Right atrium auricular region (tissue), 2 donors: ENCODE measurements around the gene RACK1. TPM values are rescaled to one million over a fixed set of nuclear protein-coding genes. Genes with fewer than 3 reads are reported as not detected.
"Not testable (repeated sequence)": the region's sequence is repeated elsewhere in the genome, so short reads cannot be mapped to it uniquely, and the experiment has no call there.

ENCODE experiments used
- DNase-seq: peaks from one replicate; pipeline ENCODE4 v3.0.0-alpha.2; 2019; ENCODE audit warnings: low spot score
- H3K27ac ChIP-seq, 2 donors: fragments of 200-600 bp; sonication (generic); 1 replicate in 1 of 2; 2 replicates in 1 of 2; pipeline ENCODE4 v1.5.1; 2016 to 2019
- H3K27me3 ChIP-seq, 2 donors: fragments of 200-600 bp; sonication (generic); one replicate each; pipeline versions ENCODE4 v1.5.1 to v1.6.0; 2017 to 2019
- H3K36me3 ChIP-seq: fragments of 200-600 bp; sonication (generic); one replicate; pipeline ENCODE4 v1.5.1; 2016
- H3K4me1 ChIP-seq, 2 donors: fragments of 200-600 bp; sonication (generic); one replicate each; pipeline versions ENCODE4 v1.5.1 to v1.6.0; 2017 to 2019
- H3K4me3 ChIP-seq, 2 donors: fragments of 200-600 bp; sonication (generic); 1 replicate in 1 of 2; 2 replicates in 1 of 2; pipeline ENCODE4 v1.5.1; 2017 to 2019; ENCODE audit warnings: mild to moderate bottlenecking in 1 of 2, moderate library complexity in 1 of 2
- H3K9me3 ChIP-seq, 2 donors: fragments of 200-600 bp; sonication (generic); one replicate each; pipeline ENCODE4 v1.5.1; 2019
- CTCF ChIP-seq, 2 donors: fragments of 200-600 bp; sonication (generic); IDR thresholded peaks; one replicate each; pipeline ENCODE4 v1.5.1; 2019; ENCODE audit warnings: antibody characterized with exemption in 2 of 2
- total RNA-seq, 2 donors: library from RNA; depleted of rRNA; stranded (reverse); fragments of >200 nt; gene quantifications; one replicate each; pipeline ENCODE4 v1.1.0, GENCODE V29; 2016

The RACK1 gene
- total RNA-seq, 2 donors from 2014 or later, result 1,155 to 1,413 TPM

GRCh38 chr5:181215997-181216989 lies 27.4 kb downstream of the RACK1 start:
- Histone ChIP-seq H3K27me3 (no peaks in the 10 kb centered on the region), H3K36me3 (no peaks in the 10 kb centered on the region), H3K27ac (peak overlapping the region; percentile 70 to 81), H3K4me1 (peaks cover 0 to 29% of the 10 kb centered on the region in 2 donors), H3K4me3 (peak overlapping the region; percentile 35 to 56), H3K9me3 (no peaks in the 10 kb centered on the region)
- TF ChIP-seq CTCF (IDR thresholded peaks at IDR 0.05), result no peak
- DNase-seq, result no peak

GRCh38 chr5:181214249-181214648 lies 29.5 kb downstream of the RACK1 start:
- peaks cover 0 to 36% of the 10 kb centered on the region in 2 donors for H3K4me1 ChIP-seq
- H3K9me3 ChIP-seq, H3K36me3 ChIP-seq, H3K27me3 ChIP-seq, H3K27ac ChIP-seq, DNase-seq, H3K4me3 ChIP-seq: not testable (repeated sequence)

GRCh38 chr5:181212934-181213333 lies 30.8 kb downstream of the RACK1 start:
- no peaks in the 10 kb centered on the region for H3K27me3 ChIP-seq
- no peak overlapping the region for H3K4me3 ChIP-seq
- peak overlapping the region; percentile 13 to 64 for H3K27ac ChIP-seq
- TF ChIP-seq CTCF (IDR thresholded peaks at IDR 0.05), result no peak
- DNase-seq, result no peak
- H3K4me1 ChIP-seq, result peaks cover 0 to 35% of the 10 kb centered on the region in 2 donors
- H3K36me3 ChIP-seq, result no peaks in the 10 kb centered on the region
- no peaks in the 10 kb centered on the region for H3K9me3 ChIP-seq

- no peaks in the 10 kb centered on the region for H3K27me3 ChIP-seq
- H3K36me3 ChIP-seq, result no peaks in the 10 kb centered on the region
- no peaks in the 10 kb centered on the region for H3K9me3 ChIP-seq
- peak overlapping the region; percentile 18 to 64 for H3K27ac ChIP-seq
- TF ChIP-seq CTCF (IDR thresholded peaks at IDR 0.05), result no peak
- H3K4me3 ChIP-seq, result no peak overlapping the region
- DNase-seq, result no peak
- peaks cover 0 to 26% of the 10 kb centered on the region in 2 donors for H3K4me1 ChIP-seq
Measured at GRCh38 chr5:181212080-181212479, 31.6 kb downstream of the RACK1 start.

GRCh38 chr5:181211208-181211607 lies 32.5 kb downstream of the RACK1 start:
- H3K27ac ChIP-seq, result peak overlapping the region; percentile 18 to 64
- H3K9me3 ChIP-seq, result no peaks in the 10 kb centered on the region
- peaks cover 0 to 22% of the 10 kb centered on the region in 2 donors for H3K4me1 ChIP-seq
- peak in 1 of 2 donors; percentile 14 for TF ChIP-seq CTCF (IDR thresholded peaks at IDR 0.05)
- no peak for DNase-seq
- no peaks in the 10 kb centered on the region for H3K27me3 ChIP-seq
- H3K4me3 ChIP-seq, result no peak overlapping the region
- no peaks in the 10 kb centered on the region for H3K36me3 ChIP-seq

- not testable (repeated sequence) for DNase-seq, H3K27me3 ChIP-seq, H3K27ac ChIP-seq
Measured at GRCh38 chr5:181210698-181211097, 33.0 kb downstream of the RACK1 start.

GRCh38 chr5:181210148-181210547 lies 33.6 kb downstream of the RACK1 start:
- H3K4me3 ChIP-seq, H3K27me3 ChIP-seq, H3K27ac ChIP-seq, DNase-seq, H3K36me3 ChIP-seq, H3K9me3 ChIP-seq: not testable (repeated sequence)
- peaks cover 0 to 28% of the 10 kb centered on the region in 2 donors for H3K4me1 ChIP-seq

More at GRCh38 chr5:181210698-181211097, 33.0 kb downstream of the RACK1 start:
- H3K4me1 ChIP-seq, result peaks cover 0 to 22% of the 10 kb centered on the region in 2 donors
- H3K9me3 ChIP-seq, H3K4me3 ChIP-seq, H3K36me3 ChIP-seq: not testable (repeated sequence)

- H3K36me3 ChIP-seq, H3K27ac ChIP-seq, H3K9me3 ChIP-seq, DNase-seq, H3K4me3 ChIP-seq, H3K27me3 ChIP-seq: not testable (repeated sequence)
- peaks cover 0 to 33% of the 10 kb centered on the region in 2 donors for H3K4me1 ChIP-seq
Measured at GRCh38 chr5:181209006-181209405, 34.7 kb downstream of the RACK1 start.
